Activated CD8-positive, alpha-beta memory T cell treated with anti-CD3 and anti-CD28 coated beads, Interleukin-2, amount 50 U/mL, for 24 hours (primary cell): Measurements from ENCODE around the gene SCN1B.
A peak's percentile ranks its signal among the peaks of the same experiment; 100 is the strongest.
"Not testable (repeated sequence)": the region's sequence is repeated elsewhere in the genome, so short reads cannot be mapped to it uniquely, and the experiment has no call there.

Source experiments
- DNase-seq: peaks from one replicate; pipeline ENCODE4 v3.0.0-alpha.2; 2020; ENCODE audit errors: extremely low read depth

The SCN1B gene

DNA sequence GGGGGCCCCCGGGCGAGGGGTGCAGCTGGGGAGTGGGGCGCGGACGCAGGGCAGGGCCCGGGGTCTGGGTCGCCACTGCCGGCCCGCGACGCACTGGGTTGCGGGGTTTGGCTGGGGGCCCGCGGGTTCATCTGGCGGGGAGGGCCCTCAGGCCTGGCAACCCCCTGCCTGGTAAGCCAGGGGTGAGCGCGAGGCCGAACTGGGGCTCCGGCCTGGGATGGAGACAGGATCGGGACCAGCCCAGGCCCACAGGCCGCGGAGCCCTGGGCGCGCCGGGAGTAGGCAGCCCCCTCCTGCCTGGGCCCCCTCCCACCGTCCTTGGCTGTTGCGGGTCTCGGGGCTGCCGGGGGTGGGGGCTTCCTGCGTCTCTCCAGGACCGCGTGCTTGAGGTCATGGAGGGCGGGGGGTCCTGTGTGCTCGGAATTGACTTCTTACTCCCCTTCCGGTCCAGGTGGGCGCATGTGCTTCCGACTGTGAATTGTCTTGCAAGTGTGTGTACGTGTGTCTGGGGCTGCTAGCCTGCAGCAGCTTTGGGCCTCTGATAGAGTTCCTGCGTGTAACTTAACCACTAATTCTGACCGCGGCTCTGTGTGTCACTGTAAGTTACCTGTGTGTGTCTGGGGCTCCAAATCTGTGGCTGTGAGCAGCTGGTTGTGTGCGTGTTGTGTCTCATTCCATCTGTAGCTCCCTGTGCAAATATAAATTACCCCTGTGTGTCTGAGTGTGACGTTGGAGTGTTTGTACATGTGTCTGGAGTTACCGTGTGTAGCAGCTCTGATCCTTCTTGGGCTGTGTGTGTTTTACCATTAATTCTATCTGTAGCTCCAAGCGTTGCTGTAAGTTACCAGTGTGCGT lies 29.4 kb upstream of the SCN1B start:
- peak; percentile 34 for DNase-seq

DNA sequence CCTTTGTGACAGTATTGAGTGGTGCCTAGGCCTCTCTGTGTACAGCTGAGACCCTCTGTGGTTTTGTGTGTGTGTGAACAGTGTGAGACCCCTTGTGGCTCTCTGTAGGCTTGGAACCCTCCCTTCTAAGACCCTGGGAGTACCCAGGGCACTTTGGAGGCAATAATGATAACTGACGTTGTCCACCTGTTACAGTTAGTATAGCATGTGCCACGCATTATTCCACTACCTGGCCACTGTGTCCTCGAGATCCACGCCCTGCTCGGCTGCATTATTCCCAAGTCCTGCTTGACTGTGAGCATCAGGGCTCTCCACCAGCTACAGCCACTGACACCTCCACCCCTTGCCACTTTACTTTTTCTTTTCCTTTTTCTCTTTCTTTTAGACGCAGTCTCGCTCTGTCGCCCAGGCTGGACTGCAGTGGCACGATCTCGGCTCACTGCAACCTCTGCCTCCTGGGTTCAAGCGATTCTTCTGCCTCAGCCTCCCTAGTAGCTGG lies 28.2 kb upstream of the SCN1B start:
- DNase-seq = no peak

DNA sequence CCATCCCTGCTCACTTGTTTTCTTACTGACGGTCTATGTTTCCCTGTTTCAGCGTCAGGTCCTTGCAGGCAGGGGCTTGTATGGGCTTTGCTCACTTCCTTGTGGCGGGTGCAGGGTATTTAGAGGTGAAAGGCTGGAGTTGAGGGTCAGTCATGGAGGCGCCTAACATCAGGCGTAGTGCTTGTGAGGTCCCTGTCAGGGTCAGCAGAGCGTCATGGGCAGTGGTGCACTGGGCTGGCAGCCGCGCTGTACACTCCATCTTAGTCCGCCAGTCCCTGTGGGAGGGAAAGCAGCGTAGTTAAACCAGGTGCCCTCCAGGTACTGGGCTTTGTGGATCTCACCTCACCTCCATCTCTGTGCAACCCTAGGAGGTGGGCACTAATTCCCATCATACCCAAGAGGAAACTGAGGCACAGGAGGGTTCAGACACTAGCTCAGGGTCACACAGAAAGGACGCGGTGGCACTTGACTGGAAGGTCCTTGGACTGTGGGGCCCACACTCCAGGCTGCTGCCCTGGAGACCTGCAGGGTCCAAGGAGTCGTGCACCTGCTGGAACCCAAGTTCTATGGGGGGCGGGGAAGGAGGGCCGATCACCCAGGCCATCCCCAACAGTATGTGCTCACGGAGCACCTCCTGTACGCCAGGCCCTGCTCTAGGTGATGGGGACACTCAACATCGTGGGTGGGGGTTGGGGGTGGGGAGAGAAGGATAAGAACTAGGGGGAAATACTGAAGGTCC lies 25.6 kb upstream of the SCN1B start:
- DNase-seq = no peak

DNA sequence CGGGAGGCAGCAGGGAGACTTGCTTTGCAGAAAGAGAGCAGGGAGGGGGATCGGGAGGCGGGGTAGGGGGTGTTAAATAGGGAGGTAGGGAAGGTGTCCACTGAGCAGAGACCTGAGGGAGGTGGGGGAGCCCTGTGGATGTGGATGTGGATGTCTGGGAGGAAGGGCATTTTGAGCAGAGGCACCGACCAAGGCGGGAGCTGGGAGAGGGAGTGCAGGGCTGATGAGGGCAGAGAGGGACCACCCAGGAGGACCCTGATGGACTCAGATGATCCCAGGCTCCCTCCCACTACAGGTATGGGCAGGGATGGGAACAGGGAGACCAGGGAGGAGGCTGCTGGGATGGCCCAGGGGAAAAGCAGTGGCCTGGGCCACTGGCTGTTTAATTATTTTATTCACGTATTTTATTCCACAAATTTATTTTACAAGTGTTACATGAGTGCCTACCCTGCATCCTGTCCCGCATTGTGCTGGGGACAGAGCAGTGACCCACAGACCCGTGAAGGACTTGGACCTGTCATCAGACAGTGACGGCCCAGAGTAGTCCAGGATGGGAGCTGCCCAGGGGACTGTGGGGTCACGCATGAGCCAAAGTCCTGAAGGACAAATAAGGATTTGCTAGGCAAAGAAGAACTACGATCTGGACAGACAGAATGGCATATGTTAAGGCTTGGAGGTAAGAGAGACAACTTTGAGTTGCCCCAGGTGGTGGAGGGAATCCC lies 24.9 kb upstream of the SCN1B start:
- no peak for DNase-seq

DNA sequence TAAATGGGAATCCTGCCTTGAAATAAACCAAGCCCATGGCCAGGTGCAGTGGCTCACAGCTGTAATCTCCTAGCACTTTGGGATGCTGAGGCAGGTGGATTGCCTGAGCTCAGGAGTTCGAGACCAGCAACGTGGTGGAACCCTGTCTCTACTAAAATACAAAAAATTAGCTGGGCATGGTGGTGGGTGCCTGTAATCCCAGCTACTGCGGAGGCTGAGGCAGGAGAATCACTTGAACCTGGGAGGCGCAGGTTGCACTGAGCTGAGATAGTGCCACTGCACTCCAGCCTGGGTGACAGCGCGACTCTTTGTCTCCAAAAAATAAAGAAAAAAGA lies 24.3 kb upstream of the SCN1B start:
- not testable (repeated sequence) for DNase-seq

DNA sequence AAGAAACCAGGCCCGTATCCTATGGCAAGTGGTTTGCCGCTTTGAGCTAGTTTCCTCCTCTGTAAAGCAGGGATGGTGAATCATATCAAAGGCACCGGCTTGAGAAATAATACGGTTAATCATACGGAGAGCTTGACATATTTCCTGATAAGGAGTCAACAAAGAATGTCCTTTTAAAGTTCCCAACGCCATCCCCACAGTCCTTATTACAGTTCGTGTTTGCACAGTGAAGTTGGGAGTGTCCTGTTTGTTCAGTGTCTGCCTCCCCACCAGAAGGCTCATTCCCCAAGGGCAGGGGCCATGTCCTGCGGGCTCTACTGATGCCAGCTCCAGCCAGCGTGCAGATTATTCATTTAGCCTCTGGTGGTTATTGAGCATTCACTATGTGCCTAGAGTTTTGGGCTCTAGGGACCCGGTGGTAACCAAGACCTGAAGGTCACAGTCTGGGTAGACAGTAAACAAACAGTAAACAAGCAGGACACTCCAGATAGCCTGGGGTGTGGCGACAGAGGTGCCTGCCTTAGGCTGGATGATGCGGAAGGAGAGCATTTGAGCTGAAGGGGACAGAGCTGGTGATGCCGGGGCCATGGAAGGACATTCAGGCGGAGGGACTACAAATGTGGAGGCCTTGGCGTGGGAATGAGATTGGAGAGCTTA lies 23.8 kb upstream of the SCN1B start:
- no peak for DNase-seq

DNA sequence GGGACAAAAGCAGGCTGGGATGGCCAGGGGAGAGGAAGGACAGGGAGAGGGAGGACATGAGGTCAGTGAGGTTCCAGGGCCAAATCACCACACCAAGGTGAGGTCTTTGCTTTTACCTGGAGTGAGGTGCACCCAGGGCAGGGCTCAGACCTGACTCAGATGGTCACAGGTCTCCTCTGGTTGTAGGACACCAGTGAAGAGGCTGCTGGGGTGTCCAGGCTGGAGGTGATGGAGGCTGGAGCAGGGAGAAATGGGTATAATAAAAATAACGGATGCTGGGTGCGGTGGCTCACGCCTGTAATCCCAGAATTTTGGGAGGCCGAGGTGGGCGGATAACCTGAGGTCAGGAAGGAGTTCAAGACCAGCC lies 23.3 kb upstream of the SCN1B start:
- DNase-seq = no peak

DNA sequence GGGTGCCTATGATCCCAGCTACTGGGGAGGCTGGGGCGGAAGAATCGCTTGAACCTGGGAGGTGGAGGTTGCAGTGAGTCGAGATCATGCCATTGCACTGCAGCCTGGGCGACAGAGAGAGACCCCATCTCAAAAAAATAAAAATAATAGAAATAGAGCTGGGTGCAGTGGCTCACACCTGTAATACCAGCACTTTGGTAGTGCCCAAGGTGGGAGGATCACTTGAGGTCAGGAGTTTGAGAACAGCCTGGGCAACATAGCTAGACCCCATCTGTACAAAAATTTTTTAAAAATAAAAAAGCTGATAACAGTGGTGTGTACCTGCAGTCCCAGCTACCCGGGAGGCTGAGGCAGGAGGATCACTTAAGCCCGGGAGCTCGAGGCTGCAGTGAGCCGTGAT lies 22.8 kb upstream of the SCN1B start:
- not testable (repeated sequence) for DNase-seq

DNA sequence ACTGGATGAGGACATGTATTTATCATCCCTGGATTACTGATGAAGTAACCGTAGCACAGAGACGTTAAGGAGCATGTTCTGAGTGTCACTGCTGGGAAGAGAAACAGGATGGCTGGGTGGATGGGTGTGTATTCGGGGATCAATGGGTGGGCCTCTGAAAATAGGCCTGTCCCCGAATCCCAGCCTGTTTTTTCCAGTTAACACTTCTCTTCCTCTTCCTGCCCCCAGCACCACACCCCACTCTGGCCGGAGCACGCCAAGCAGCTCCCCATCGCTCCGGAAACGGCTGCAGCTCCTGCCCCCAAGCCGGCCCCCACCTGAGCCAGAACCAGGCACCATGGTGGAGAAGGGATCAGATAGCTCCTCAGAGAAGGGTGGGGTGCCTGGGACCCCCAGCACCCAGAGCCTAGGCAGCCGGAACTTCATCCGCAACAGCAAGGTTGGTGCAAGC lies 21.4 kb upstream of the SCN1B start:
- DNase-seq = no peak

DNA sequence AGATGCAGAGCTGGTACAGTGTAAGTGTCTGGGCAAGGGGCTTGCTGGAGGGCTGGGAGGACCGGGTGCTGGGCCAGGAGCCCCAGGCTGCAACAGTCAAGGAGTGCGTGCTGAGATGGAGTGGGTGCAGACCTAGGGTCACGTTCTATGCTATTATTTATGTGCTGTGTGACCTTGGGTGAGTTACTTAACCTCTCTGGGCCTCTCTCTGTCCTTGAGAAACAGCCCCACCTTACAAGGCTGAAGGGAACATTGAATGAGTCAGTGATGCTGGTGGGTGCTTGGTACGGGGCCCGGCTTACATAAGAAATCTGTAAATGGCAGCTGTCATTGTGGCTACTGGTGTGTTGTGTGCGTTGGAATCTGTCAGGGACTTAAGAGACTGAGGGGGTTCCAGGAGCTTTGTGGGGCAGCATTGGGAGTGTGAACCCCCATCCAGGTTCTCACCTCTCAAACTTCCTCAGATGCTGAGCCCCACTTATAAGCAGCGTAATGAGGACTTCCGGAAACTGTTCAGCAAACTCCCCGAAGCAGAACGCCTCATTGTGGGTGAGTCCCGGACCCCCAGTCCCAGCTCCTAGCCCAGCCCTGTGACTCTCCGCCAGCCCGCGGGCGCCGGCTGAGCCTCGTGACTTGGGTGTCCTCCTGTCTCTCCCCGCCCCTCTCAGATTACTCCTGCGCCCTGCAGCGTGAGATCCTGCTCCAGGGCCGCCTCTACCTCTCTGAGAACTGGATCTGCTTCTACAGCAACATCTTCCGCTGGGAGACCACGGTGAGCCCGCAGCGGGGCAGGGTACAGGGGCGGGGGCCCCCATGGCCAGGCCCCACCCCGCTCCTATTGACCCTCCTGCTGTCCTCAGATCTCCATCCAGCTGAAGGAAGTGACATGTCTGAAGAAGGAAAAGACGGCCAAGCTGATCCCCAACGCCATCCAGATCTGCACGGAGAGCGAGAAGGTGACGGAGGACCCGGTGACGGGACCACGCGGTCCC lies 20.6 kb upstream of the SCN1B start:
- DNase-seq = no peak

DNA sequence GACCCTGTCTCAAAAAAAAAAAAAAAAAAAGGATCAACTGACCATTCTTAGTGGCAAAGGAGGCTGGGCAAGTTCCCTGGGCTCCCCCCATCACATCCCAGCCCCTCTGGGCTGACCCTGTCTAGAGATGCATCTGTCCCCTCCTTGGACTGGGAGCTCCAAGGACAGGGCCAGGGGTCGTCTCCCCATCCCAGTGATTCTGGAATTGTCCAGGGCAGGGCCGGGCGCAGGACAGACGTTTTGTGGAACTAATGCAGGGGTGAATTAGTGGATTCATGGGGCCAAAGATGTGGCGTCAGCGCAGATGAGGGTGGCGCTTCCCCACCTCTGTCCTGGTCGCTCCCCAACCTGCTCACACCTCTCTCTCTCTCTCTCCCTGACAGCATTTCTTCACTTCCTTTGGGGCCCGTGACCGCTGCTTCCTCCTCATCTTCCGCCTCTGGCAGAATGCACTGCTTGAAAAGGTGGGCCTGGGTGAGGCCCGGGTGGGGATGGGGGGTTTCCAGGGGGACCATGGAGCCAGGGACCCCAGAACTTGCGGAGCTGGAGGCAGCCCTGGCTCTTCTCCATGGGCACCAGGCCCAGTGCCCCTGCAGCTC lies 19.1 kb upstream of the SCN1B start:
- DNase-seq = no peak

DNA sequence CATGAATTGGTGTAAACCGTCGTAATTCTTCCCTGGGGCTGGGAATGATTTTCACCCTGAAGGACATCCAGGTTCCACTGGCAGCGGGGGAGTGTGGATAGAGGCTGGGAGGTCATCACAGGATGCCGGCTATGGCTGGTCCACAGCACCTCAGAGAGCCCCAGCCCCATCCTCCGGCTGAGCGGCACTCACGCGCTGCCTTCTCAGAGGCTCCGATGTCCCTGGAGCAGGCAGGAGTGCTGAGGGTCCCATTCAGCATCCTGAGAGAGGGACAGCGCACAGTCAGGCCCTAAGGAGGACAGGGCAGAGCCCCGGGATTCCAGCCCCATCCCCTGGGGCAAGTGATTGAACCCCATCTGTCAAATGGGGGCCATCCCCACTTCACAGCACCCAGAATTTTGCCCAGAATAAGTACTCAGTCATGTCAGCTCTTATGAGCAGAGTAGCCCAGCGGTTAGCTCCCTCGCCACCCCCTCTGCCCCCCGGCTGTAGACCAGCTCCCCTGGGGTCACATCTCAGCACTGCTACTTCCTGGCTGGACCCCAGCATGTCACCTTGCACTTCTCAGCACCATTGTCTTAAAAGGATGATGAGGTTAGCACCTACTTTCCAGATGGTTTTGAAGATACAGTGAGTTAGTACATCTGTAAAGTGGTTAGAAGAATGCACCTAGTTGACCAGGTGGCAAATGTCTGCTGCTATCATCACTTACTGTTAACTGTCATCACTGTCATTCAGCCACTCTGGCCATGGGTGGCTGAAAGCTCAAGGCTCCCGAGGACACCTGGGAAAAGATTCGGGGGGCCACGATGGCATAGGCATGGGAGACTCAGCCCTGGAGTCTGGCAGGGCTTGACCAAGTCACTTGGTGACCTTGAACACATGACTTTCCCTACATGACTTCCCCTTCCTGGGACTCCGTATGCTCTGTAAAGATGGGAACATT lies 18.3 kb upstream of the SCN1B start:
- no peak for DNase-seq

DNA sequence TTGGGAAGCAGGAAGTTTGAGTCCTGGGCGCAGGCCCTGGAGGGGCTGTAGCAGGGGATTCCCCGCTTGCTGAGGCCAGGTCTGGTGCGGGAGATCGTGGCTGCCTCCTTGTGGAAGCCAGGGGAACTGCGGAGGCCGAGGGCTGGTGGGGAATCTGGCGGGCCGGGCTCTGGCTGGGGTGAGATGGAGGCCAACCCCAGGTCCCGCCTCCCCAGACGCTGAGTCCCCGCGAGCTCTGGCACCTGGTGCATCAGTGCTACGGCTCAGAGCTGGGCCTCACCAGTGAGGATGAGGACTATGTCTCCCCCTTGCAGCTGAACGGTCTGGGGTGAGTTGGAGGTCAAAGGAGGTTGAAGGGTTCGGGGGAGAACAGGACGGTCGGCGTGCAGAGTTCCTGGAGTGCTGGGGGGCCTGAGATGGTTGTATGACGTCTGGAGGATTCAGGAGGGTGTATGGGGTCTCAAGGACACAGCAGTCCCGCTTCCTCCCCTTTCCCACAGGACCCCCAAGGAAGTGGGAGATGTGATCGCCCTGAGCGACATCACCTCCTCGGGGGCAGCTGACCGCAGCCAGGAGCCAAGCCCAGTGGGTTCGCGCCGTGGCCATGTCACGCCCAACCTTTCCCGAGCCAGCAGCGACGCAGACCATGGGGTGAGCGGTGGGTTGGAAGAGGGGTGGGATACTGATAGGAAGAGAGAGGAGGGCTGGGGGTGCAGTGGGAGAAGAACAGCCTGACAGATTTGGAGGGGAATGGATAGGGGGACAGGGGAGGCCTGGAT lies 17.0 kb upstream of the SCN1B start:
- peak; percentile 63 for DNase-seq

DNA sequence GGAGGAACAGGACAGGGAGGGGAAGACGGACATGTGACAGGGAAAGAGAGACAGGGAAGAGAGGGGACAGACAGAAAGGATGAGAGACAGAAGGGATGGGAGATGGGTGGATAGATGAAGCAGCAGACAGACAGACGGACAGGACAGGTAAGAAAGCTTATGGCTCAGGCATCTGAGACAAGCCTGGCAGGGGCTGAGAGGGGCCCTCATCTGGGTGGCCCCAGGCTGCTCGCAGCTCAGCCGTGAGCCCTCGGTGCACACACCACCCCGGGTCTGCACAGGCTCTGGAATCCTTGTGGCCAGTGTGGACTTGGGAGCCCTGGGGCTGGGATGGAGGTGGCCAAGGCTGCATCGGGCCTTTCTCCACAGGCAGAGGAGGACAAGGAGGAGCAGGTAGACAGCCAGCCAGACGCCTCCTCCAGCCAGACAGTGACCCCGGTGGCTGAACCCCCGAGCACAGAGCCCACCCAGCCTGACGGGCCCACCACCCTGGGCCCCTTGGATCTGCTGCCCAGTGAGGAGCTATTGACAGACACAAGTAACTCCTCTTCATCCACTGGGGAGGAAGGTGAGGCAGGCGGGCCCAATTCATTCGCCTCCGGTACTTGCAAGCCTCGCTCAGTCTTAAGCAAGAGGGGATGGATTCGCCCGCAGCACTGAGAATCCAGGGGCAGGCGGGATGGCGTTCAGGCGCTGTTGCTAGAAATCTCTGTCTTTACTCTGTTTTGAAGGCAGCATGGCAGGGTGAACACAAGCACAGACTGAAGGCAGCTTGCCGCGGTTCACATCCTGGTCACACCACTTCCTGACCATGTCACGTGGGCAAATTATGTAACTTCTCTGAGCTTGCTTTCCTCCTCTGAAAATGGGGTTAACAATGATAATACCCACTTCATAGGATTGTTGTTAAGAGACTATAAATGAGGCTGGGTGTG lies 16.2 kb upstream of the SCN1B start:
- no peak for DNase-seq

DNA sequence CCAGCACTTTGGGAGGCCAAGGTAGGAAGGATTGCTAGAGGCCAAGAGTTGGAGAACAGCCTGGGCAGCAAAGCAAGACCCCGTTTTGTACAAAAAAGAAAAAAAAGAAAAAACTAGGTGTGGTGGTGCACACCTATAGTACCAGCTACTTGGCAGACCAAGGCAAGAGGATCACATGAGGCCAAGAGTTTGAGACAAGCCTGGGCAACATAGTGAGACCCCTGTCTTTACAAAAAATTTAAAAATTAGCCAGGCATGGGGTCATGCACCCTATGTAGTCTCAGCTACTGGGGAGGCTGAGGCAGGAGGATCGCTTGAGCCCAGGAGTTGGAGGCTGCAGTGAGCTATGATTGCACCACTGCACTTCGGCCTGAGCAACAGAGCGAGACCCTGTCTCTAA lies 15.5 kb upstream of the SCN1B start:
- not testable (repeated sequence) for DNase-seq

DNA sequence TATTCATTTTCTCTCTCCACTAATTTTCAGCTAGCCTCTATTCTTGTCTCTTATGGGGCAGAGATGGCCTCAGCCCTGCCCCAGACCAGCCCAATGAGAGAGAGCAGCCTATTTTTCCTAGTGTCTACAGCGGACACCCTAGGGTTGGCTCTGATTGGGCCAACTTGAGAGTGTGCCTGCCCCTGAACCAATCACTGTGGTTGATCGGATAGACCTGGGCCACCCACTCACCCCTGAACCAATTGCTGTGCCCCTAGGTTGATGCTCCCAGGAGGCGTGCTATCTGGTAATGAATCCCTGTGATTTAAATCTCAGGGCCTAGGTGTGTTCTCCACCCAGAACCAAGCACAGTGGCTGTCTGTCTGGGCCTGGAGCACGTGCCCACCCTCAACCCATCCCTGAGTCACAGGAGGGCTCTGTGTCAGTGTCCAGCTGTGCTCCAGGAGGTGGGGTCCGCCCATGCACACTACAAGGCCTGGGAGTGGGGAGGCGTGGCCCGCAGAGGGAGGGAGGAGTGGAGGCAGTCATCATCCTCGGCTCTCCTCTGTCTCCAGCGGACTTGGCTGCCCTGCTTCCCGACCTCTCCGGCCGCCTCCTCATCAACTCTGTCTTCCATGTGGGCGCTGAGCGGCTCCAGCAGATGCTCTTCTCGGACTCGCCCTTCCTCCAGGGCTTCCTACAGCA lies 14.9 kb upstream of the SCN1B start:
- DNase-seq = no peak

DNA sequence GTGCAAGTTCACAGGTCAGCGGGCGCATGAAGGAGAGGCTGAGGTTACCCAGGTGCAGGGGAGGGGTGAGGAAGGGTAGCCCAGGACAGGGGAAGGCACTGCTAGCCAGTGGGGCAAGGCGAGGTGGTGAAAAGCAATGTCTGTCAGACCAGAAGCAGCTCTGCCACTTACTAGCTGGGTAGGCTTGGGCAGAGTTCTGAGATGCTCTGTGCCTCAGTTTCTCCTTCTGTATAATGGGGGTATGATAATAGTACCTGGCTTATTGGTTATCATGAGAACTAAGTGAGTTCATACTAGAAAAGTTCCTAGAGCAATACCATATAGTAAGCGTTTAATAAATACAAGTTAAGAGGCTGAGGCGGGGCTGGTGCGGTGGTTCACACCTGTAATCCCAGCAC lies 14.3 kb upstream of the SCN1B start:
- no peak for DNase-seq
